ENCODE results near the gene BCL11A.

GRCh38 chr2:60548845-60549237 lies 4.6 kb downstream of the BCL11A start:
- TF ChIP-seq, protein P1, sequence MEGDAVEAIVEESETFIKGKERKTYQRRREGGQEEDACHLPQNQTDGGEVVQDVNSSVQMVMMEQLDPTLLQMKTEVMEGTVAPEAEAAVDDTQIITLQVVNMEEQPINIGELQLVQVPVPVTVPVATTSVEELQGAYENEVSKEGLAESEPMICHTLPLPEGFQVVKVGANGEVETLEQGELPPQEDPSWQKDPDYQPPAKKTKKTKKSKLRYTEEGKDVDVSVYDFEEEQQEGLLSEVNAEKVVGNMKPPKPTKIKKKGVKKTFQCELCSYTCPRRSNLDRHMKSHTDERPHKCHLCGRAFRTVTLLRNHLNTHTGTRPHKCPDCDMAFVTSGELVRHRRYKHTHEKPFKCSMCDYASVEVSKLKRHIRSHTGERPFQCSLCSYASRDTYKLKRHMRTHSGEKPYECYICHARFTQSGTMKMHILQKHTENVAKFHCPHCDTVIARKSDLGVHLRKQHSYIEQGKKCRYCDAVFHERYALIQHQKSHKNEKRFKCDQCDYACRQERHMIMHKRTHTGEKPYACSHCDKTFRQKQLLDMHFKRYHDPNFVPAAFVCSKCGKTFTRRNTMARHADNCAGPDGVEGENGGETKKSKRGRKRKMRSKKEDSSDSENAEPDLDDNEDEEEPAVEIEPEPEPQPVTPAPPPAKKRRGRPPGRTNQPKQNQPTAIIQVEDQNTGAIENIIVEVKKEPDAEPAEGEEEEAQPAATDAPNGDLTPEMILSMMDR (IDR thresholded peaks at IDR 0.05 in 8 of 11, conservative IDR thresholded peaks at IDR 0.05 in 3 of 11): no peak
- no peak for TF ChIP-seq POLR2AphosphoS5 (IDR thresholded peaks at IDR 0.05)
